Measurements from ENCODE around the gene YWHAE. TPM values are rescaled to one million over a fixed set of nuclear protein-coding genes. Genes with fewer than 3 reads are reported as not detected.
"Not testable (repeated sequence)": the region's sequence is repeated elsewhere in the genome, so short reads cannot be mapped to it uniquely, and the experiment has no call there.

The YWHAE gene
- total RNA-seq, 2 donors from 2014 or later, result 328 to 339 TPM

- ATAC-seq (replicated peaks in 1 of 2) (peak in 1 of 2 donors; percentile 30), DNase-seq (no peak)
- Mint-ChIP-seq H3K4me3 (no peak overlapping the region), H3K9me3 (no peaks in the 10 kb centered on the region), H3K27ac (peak overlapping the region; percentile 22), H3K4me1 (ENCODE audit: low read depth) (peaks cover 24% of the 10 kb centered on the region), H3K36me3 (ENCODE audit: insufficient read depth in 2 of 2) (peaks cover 2 to 13% of the 10 kb centered on the region in 2 donors), H3K27me3 (ENCODE audit: low read depth) (no peaks in the 10 kb centered on the region)
Observed at GRCh38 chr17:1422885-1423284, 22.9 kb upstream of the YWHAE start.

- ATAC-seq (replicated peaks in 1 of 2), result no peak
- H3K36me3 Mint-ChIP-seq (ENCODE audit: insufficient read depth in 2 of 2), result peaks cover 2 to 13% of the 10 kb centered on the region in 2 donors
- DNase-seq, result no peak
- no peaks in the 10 kb centered on the region for H3K9me3 Mint-ChIP-seq
- peaks cover 21% of the 10 kb centered on the region for H3K4me1 Mint-ChIP-seq (ENCODE audit: low read depth)
- no peaks in the 10 kb centered on the region for H3K27me3 Mint-ChIP-seq (ENCODE audit: low read depth)
- no peak overlapping the region for H3K4me3 Mint-ChIP-seq
- H3K27ac Mint-ChIP-seq, result no peak overlapping the region
Observed at GRCh38 chr17:1421470-1421869, 21.4 kb upstream of the YWHAE start.

GRCh38 chr17:1420981-1421380 lies 21.0 kb upstream of the YWHAE start:
- ATAC-seq (replicated peaks in 1 of 2), result no peak
- H3K4me1 Mint-ChIP-seq (ENCODE audit: low read depth), result peaks cover 21% of the 10 kb centered on the region
- no peaks in the 10 kb centered on the region for H3K9me3 Mint-ChIP-seq
- no peak for DNase-seq
- H3K27me3 Mint-ChIP-seq (ENCODE audit: low read depth), result no peaks in the 10 kb centered on the region
- H3K27ac Mint-ChIP-seq, result no peak overlapping the region
- no peak overlapping the region for H3K4me3 Mint-ChIP-seq
- peaks cover under 1 to 13% of the 10 kb centered on the region in 2 donors for H3K36me3 Mint-ChIP-seq (ENCODE audit: insufficient read depth in 2 of 2)

- H3K36me3 Mint-ChIP-seq (ENCODE audit: insufficient read depth in 2 of 2), result peaks cover 0 to 7% of the 10 kb centered on the region in 2 donors
Observed at GRCh38 chr17:1420163-1420562, 20.1 kb upstream of the YWHAE start.

DNA sequence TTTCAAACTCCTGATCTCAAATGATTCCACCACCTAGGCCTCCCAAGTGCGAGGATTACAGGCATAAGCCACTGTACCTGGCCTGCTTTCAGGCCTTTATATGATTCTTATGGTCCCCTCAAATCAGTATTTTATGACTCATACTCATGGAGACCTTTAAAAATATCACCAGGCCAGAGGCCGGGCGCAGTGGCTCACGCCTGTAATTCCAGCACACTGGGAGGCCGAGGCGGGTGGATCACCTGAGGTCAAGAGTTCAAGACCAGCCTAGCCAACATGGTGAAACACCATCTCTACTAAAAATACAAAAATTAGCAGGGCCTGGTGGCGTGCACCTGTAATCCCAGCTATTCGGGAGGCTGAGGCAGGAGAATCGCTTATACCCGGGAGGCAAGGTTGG lies 18.5 kb upstream of the YWHAE start:
- H3K9me3 Mint-ChIP-seq; ATAC-seq (replicated peaks in 1 of 2); H3K4me3 Mint-ChIP-seq; H3K36me3 Mint-ChIP-seq (ENCODE audit: insufficient read depth in 2 of 2); H3K27ac Mint-ChIP-seq; H3K27me3 Mint-ChIP-seq (ENCODE audit: low read depth); DNase-seq: not testable (repeated sequence)
- peaks cover 13% of the 10 kb centered on the region for H3K4me1 Mint-ChIP-seq (ENCODE audit: low read depth)

More at GRCh38 chr17:1420163-1420562, 20.1 kb upstream of the YWHAE start:
- no peak overlapping the region for H3K27ac Mint-ChIP-seq
- no peak for DNase-seq
- no peak for ATAC-seq (replicated peaks in 1 of 2)
- no peaks in the 10 kb centered on the region for H3K27me3 Mint-ChIP-seq (ENCODE audit: low read depth)
- no peaks in the 10 kb centered on the region for H3K9me3 Mint-ChIP-seq
- peaks cover 21% of the 10 kb centered on the region for H3K4me1 Mint-ChIP-seq (ENCODE audit: low read depth)
- no peak overlapping the region for H3K4me3 Mint-ChIP-seq

GRCh38 chr17:1416414-1416813 lies 16.4 kb upstream of the YWHAE start:
- Mint-ChIP-seq H3K36me3 (ENCODE audit: insufficient read depth in 2 of 2) (no peaks in the 10 kb centered on the region), H3K4me1 (ENCODE audit: low read depth) (no peaks in the 10 kb centered on the region), H3K27ac (no peak overlapping the region), H3K4me3 (no peak overlapping the region), H3K27me3 (ENCODE audit: low read depth) (no peaks in the 10 kb centered on the region), H3K9me3 (no peaks in the 10 kb centered on the region)
- ATAC-seq (replicated peaks in 1 of 2) (no peak), DNase-seq (no peak)

- no peak overlapping the region for H3K27ac Mint-ChIP-seq
- no peak for DNase-seq
- H3K36me3 Mint-ChIP-seq (ENCODE audit: insufficient read depth in 2 of 2), result no peaks in the 10 kb centered on the region
- H3K4me3 Mint-ChIP-seq, result no peak overlapping the region
- no peaks in the 10 kb centered on the region for H3K4me1 Mint-ChIP-seq (ENCODE audit: low read depth)
- no peak for ATAC-seq (replicated peaks in 1 of 2)
- H3K27me3 Mint-ChIP-seq (ENCODE audit: low read depth), result no peaks in the 10 kb centered on the region
- no peaks in the 10 kb centered on the region for H3K9me3 Mint-ChIP-seq
Observed at GRCh38 chr17:1414634-1415033, 14.6 kb upstream of the YWHAE start.

GRCh38 chr17:1414001-1414574 lies 14.1 kb upstream of the YWHAE start:
- Mint-ChIP-seq H3K4me1 (ENCODE audit: low read depth) (no peaks in the 10 kb centered on the region), H3K4me3 (no peak overlapping the region), H3K36me3 (ENCODE audit: insufficient read depth in 2 of 2) (no peaks in the 10 kb centered on the region), H3K9me3 (no peaks in the 10 kb centered on the region), H3K27ac (no peak overlapping the region), H3K27me3 (ENCODE audit: low read depth) (no peaks in the 10 kb centered on the region)
- DNase-seq, result no peak
- no peak for ATAC-seq (replicated peaks in 1 of 2)

- Mint-ChIP-seq H3K4me1 (ENCODE audit: low read depth) (no peaks in the 10 kb centered on the region), H3K36me3 (ENCODE audit: insufficient read depth in 2 of 2) (no peaks in the 10 kb centered on the region), H3K27me3 (ENCODE audit: low read depth) (no peaks in the 10 kb centered on the region), H3K4me3 (no peak overlapping the region), H3K9me3 (no peaks in the 10 kb centered on the region), H3K27ac (no peak overlapping the region)
- ATAC-seq (replicated peaks in 1 of 2), result no peak
- DNase-seq, result no peak
Observed at GRCh38 chr17:1413281-1413791, 13.3 kb upstream of the YWHAE start.

DNA sequence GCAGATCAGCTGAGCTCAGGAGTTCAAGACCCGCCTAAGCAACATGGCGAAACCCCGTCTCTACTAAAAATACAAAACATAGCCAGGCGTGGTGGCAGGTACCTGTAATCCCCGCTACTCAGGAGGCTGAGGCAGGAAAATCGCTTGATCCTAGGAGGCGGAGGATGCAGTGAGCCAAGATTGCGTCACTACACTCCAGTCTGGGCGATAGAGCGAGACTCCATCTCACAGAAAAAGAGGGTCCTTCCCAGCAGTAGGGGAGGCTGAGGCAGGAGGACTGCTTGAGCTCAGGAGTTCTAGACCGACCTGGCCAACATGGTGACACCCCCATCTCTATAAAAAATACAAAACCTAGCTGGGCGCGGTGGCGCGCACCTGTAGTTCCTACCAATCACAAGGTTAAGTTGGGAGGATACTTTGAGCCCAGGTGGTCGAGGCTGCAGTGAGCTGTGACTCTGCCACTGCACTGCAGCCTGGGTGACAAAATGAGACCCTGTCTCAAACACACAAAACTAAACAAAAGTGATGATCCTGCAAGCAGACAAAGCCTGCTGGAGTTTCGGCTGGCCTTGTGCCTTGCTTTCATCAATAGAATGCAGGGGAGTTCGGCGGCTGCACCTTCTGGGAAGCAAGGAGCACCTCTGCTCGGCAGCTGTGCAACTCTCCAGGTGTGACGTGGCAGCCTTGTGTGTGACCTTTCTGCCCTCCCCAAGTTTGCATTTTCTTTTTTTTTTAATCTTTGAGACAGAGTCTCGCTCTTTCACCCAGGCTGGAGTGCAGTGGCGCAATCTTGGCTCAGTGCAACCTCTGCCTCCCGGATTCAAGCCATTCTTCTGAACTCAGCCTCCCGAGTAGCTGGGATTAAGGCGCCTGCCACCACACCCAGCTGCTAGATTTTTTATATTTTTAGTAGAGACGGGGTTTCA lies 12.4 kb upstream of the YWHAE start:
- H3K27me3 Mint-ChIP-seq (ENCODE audit: low read depth), result no peaks in the 10 kb centered on the region

GRCh38 chr17:1402262-1402586 lies 2.2 kb upstream of the YWHAE start:
- Mint-ChIP-seq H3K36me3 (ENCODE audit: insufficient read depth in 2 of 2) (peaks cover 9 to 19% of the 10 kb centered on the region in 2 donors), H3K4me1 (ENCODE audit: low read depth) (peaks cover 14% of the 10 kb centered on the region), H3K27ac (no peak overlapping the region), H3K27me3 (ENCODE audit: low read depth) (no peaks in the 10 kb centered on the region), H3K9me3 (no peaks in the 10 kb centered on the region), H3K4me3 (no peak overlapping the region)
- ATAC-seq (replicated peaks in 1 of 2) (no peak), DNase-seq (no peak)

More for the DNA sequence above, 12.4 kb upstream of the YWHAE start:
- H3K4me3 Mint-ChIP-seq, result no peak overlapping the region
- no peaks in the 10 kb centered on the region for H3K9me3 Mint-ChIP-seq
- no peaks in the 10 kb centered on the region for H3K4me1 Mint-ChIP-seq (ENCODE audit: low read depth)
- DNase-seq (no peak), ATAC-seq (replicated peaks in 1 of 2) (no peak)
- no peaks in the 10 kb centered on the region for H3K36me3 Mint-ChIP-seq (ENCODE audit: insufficient read depth in 2 of 2)
- no peak overlapping the region for H3K27ac Mint-ChIP-seq

DNA sequence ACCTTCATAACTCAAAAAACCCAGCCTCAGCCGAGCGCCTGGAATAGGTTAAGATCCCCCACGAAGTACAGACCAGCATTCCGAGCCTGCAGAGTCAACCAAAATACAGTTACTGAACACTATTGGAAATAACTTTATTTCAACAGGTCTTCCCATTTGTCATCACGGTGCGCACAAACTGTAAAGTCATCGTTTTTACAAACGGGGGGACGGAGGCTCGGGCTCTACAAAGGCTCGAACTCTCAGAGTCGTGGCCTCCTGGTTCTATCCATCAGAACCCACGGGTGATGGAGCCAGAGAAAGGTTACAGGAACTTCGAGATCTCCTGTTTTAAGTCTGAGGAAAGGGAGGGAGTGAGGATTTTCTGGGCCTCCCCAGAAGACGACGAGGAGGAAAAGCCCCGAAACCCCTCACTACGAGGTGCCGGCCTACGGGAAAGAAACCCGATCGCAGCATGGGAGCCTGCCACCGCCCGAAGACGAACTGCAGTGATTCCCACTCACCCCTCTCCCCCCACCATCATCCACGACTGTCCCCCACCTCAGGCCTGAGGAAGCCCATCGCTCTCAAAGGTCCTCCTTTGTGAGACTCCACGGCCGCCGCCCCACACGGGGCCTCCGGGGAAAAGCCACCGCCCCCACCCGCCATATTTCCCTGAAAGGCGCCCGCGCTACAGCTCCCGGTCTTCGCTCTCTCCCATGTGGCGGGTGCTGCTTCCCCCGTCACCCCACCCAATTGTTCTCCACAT lies 917 bp downstream of the YWHAE start:
- H3K4me1 Mint-ChIP-seq (ENCODE audit: low read depth), result peaks cover 45% of the 10 kb centered on the region
- H3K27me3 Mint-ChIP-seq (ENCODE audit: low read depth), result no peaks in the 10 kb centered on the region
- H3K9me3 Mint-ChIP-seq, result no peaks in the 10 kb centered on the region
- peak overlapping the region; percentile 97 for H3K27ac Mint-ChIP-seq
- peak in 1 of 2 donors; percentile 60 for DNase-seq
- H3K4me3 Mint-ChIP-seq, result peak overlapping the region; percentile 94 to 95
- ATAC-seq (replicated peaks in 1 of 2), result peak; percentile 23 to 25
- H3K36me3 Mint-ChIP-seq (ENCODE audit: insufficient read depth in 2 of 2), result peaks cover 9 to 32% of the 10 kb centered on the region in 2 donors

- DNase-seq, result no peak
- H3K27ac Mint-ChIP-seq, result peak overlapping the region; percentile 97
- H3K36me3 Mint-ChIP-seq (ENCODE audit: insufficient read depth in 2 of 2), result peaks cover 9 to 34% of the 10 kb centered on the region in 2 donors
- peak overlapping the region; percentile 94 to 95 for H3K4me3 Mint-ChIP-seq
- peaks cover 54% of the 10 kb centered on the region for H3K4me1 Mint-ChIP-seq (ENCODE audit: low read depth)
- no peak for ATAC-seq (replicated peaks in 1 of 2)
- H3K9me3 Mint-ChIP-seq, result no peaks in the 10 kb centered on the region
- no peaks in the 10 kb centered on the region for H3K27me3 Mint-ChIP-seq (ENCODE audit: low read depth)
Observed at GRCh38 chr17:1398028-1398427, 2.0 kb downstream of the YWHAE start.
